Ishikawa (cell line): ENCODE measurements around the gene ACTN4.

Experiments used
- TAF1 ChIP-seq: IDR thresholded peaks from 2 replicates; pipeline ENCODE4 v1.6.1; 2012; ENCODE audit warnings: low read depth, mild to moderate bottlenecking
- TCF12 ChIP-seq: IDR thresholded peaks from 2 replicates; pipeline ENCODE4 v1.6.1; 2012; ENCODE audit warnings: low read depth
- YY1 ChIP-seq: IDR thresholded peaks from 2 replicates; pipeline ENCODE4 v1.6.1; 2012; ENCODE audit warnings: low read depth
- TF ChIP-seq, protein P1 (sequence below): IDR thresholded peaks from 2 replicates; pipeline ENCODE4 v1.6.1; 2012

DNA sequence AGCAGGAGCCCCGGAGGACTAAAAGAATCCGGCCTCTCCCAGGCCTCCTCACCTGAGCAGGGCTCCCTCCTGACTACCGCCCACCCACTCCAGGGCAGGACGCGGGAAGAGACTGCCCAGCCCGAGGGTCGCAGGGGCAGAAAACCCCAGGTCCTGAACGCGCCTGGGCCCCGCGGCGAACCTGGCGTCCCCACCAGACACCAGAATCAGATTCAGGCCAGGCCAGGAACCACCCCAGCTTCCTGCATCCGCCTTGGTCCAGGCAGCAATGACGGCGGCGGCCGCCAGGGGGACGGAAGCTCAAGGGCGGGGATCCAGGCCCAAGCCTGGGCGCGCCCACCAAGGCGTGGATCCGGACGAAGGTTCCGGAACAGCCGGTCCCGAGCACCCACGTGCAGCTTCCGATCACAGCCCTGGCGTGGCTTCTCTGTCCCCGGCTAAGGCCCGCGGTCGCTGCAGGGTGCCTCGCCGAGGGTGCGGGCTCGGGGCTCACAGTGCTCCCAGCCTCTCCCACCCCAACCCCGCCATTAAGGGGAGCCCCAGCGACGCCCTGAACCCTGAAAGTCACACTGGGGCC lies 122.3 kb downstream of the ACTN4 start:
- TF ChIP-seq TCF12 (no peak), YY1 (no peak), TAF1 (no peak)
- TF ChIP-seq, protein P1, sequence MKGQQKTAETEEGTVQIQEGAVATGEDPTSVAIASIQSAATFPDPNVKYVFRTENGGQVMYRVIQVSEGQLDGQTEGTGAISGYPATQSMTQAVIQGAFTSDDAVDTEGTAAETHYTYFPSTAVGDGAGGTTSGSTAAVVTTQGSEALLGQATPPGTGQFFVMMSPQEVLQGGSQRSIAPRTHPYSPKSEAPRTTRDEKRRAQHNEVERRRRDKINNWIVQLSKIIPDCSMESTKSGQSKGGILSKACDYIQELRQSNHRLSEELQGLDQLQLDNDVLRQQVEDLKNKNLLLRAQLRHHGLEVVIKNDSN = no peak
